ENCODE measurements around the gene TEX55.
"Not testable (repeated sequence)": the region's sequence is repeated elsewhere in the genome, so short reads cannot be mapped to it uniquely, and the experiment has no call there.

TEX55 gene

GRCh38 chr3:119145500-119146167 lies at the start of gene TEX55:
TEX55 (plus strand) TSS chr3:119146165; CDS start chr3:119146190, 25 bp downstream.
- no peak for DNase-seq

GRCh38 chr3:119098003-119098402 lies 48.0 kb upstream of the TEX55 start:
- DNase-seq = no peak

- no peak for DNase-seq
Measured at GRCh38 chr3:119098619-119099222, 47.2 kb upstream of the TEX55 start.

- no peak for DNase-seq
Measured at GRCh38 chr3:119099785-119100184, 46.2 kb upstream of the TEX55 start.

GRCh38 chr3:119104031-119104430 lies 41.9 kb upstream of the TEX55 start:
- no peak for DNase-seq

- not testable (repeated sequence) for DNase-seq
Measured at GRCh38 chr3:119118330-119118729, 27.6 kb upstream of the TEX55 start.

- DNase-seq = no peak
Measured at GRCh38 chr3:119120480-119120879, 25.5 kb upstream of the TEX55 start.

GRCh38 chr3:119122350-119122749 lies 23.6 kb upstream of the TEX55 start:
- DNase-seq = no peak

- no peak for DNase-seq
Measured at GRCh38 chr3:119125342-119125741, 20.6 kb upstream of the TEX55 start.

GRCh38 chr3:119125742-119126504 lies 20.0 kb upstream of the TEX55 start:
- DNase-seq = no peak

GRCh38 chr3:119130291-119130690 lies 15.7 kb upstream of the TEX55 start:
- not testable (repeated sequence) for DNase-seq

- not testable (repeated sequence) for DNase-seq
Measured at GRCh38 chr3:119132291-119132690, 13.7 kb upstream of the TEX55 start.

- DNase-seq = not testable (repeated sequence)
Measured at GRCh38 chr3:119139360-119139759, 6.6 kb upstream of the TEX55 start.

GRCh38 chr3:119140466-119140865 lies 5.5 kb upstream of the TEX55 start:
- DNase-seq = no peak

- DNase-seq = no peak
Measured at GRCh38 chr3:119145128-119145499, 851 bp upstream of the TEX55 start.

- no peak for DNase-seq
Measured at GRCh38 chr3:119146578-119147375, 812 bp downstream of the TEX55 start.

GRCh38 chr3:119147494-119147893 lies 1.5 kb downstream of the TEX55 start:
- no peak for DNase-seq

GRCh38 chr3:119148493-119149180 lies 2.7 kb downstream of the TEX55 start:
- no peak for DNase-seq

- DNase-seq = no peak
Measured at GRCh38 chr3:119149484-119149883, 3.5 kb downstream of the TEX55 start.

GRCh38 chr3:119156868-119157267 lies 10.9 kb downstream of the TEX55 start:
- DNase-seq = no peak

- DNase-seq = no peak
Measured at GRCh38 chr3:119157971-119158370, 12.0 kb downstream of the TEX55 start.

GRCh38 chr3:119160361-119160760 lies 14.4 kb downstream of the TEX55 start:
- no peak for DNase-seq

GRCh38 chr3:119160815-119161214 lies 14.8 kb downstream of the TEX55 start:
- DNase-seq = no peak
